Measurements from ENCODE around the gene ANP32A.

- no peak for TF ChIP-seq TAF1 (IDR thresholded peaks at IDR 0.05; ENCODE audit: borderline replicate concordance, insufficient read depth, low read length)
- no peak for TF ChIP-seq POLR2AphosphoS5 (IDR thresholded peaks at IDR 0.05; ENCODE audit: low read depth, low read length)
Observed at GRCh38 chr15:68792901-68793766, 27.6 kb downstream of the ANP32A start.
